Measurements from ENCODE around the gene PHACTR3.

The PHACTR3 gene

GRCh38 chr20:59698598-59698997 lies 94.3 kb downstream of the PHACTR3 start:
- no peak overlapping the region for H3K4me3 ChIP-seq (ENCODE audit: low read depth, low read length)
- no peak for DNase-seq (ENCODE audit: low read depth)
- TF ChIP-seq, protein P1, sequence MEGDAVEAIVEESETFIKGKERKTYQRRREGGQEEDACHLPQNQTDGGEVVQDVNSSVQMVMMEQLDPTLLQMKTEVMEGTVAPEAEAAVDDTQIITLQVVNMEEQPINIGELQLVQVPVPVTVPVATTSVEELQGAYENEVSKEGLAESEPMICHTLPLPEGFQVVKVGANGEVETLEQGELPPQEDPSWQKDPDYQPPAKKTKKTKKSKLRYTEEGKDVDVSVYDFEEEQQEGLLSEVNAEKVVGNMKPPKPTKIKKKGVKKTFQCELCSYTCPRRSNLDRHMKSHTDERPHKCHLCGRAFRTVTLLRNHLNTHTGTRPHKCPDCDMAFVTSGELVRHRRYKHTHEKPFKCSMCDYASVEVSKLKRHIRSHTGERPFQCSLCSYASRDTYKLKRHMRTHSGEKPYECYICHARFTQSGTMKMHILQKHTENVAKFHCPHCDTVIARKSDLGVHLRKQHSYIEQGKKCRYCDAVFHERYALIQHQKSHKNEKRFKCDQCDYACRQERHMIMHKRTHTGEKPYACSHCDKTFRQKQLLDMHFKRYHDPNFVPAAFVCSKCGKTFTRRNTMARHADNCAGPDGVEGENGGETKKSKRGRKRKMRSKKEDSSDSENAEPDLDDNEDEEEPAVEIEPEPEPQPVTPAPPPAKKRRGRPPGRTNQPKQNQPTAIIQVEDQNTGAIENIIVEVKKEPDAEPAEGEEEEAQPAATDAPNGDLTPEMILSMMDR (IDR thresholded peaks at IDR 0.05; ENCODE audit: insufficient read depth, low read depth, low read length, missing control alignments), result no peak

DNA sequence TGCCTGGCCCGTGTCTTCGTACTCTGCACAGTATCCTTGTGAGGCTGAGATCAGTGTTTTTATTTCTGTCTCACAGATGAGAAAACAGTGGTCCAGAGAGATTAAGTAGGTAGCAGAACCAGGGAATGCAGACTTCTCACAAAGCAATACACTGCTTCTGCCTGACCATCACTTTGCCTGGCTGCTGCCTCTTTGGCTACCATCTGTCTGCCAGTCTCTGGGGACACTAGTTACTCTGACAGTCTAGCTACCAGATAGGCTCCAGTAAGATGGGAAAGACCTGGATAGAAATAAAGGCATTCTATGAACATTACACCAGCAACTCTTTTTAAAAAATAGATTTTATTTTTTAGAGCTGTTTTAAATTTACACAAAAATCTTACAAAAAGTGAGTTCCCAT lies 96.9 kb downstream of the PHACTR3 start:
- no peak for DNase-seq (ENCODE audit: low read depth)
- no peak overlapping the region for H3K4me3 ChIP-seq (ENCODE audit: low read depth, low read length)
- TF ChIP-seq, protein P1 (IDR thresholded peaks at IDR 0.05; ENCODE audit: insufficient read depth, low read depth, low read length, missing control alignments), result no peak

DNA sequence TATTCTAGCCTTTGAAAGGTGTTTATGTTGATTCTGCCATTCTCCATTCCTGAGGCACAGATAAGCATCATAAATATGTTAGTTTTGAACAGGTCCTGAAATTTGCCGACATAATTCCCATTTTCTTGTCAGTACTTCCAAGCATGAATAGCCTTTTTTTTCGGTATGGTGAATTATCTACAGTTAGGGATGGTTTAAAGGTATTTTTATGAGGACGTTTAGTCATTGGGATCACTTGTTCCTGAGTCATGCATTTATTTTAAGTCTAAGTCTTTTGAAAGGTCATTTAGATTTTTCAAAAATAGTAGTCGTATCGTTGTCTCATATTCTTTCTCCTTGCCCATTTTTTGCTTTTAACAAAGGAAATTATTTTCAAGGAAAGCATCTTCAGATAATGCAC lies 98.7 kb downstream of the PHACTR3 start:
- TF ChIP-seq, protein P1 (IDR thresholded peaks at IDR 0.05; ENCODE audit: insufficient read depth, low read depth, low read length, missing control alignments), result no peak
- no peak for DNase-seq (ENCODE audit: low read depth)
- no peak overlapping the region for H3K4me3 ChIP-seq (ENCODE audit: low read depth, low read length)

DNA sequence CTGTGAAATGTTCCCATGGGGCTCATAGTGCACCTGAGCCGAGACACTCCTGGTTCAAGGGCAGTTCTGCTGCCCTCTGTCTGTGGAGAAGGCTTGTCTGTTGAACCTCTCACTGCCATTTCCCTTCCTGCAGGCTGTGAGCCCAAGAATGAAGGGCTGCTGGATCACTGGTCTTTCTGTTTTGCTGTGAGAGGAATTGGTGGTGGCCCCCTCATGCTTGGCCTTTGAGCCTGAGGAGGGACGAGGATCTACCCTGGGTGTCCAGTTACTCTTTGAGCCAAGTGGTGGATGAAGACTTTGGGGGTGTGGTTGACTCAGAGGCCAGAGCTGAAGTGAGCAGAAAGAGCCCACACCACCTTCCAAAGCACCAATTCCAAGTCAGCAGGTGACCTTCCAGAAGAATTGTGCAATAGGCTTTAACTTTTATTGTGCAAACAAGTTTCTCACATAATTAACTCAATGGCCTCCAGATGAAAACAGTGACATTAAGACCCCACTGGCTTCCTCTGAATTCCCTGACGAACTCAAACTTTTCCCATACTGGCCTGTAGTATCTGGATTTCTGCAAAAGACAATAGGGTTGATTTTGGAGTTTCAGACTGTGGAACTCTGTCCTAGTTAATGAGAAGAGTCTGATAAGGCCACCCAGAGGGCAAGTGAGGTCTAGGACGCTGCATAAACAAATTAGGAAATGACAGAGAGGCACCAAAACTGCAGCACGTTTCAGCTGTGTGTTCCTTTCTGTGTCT lies 101.5 kb downstream of the PHACTR3 start:
- TF ChIP-seq, protein P1 (IDR thresholded peaks at IDR 0.05; ENCODE audit: insufficient read depth, low read depth, low read length, missing control alignments), result peak; percentile 1
- no peak overlapping the region for H3K4me3 ChIP-seq (ENCODE audit: low read depth, low read length)
- no peak for DNase-seq (ENCODE audit: low read depth)

- TF ChIP-seq, protein P1 (IDR thresholded peaks at IDR 0.05; ENCODE audit: insufficient read depth, low read depth, low read length, missing control alignments), result no peak
- no peak for DNase-seq (ENCODE audit: low read depth)
These were observed 102.0 kb downstream of the PHACTR3 start for GRCh38 chr20:59706400-59706693.

DNA sequence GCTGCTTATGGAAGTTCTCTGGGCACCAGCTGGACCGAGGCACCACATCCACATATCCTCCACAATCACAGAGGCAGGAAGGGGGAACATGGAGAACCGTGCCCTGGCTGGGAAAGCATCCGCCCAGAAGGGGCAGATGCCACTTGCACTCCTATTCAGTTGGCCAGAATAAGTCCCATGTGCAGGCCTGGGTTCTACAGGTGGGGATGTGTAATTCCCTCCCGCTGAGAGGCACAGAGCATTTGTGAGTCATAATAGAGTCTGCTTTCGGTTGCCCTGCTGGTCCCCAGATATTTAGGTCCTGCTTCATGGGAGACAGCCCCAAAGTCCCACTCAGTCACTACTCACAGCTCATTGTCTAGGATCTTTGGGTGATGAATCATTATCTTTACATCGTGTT lies 104.0 kb downstream of the PHACTR3 start:
- H3K4me3 ChIP-seq (ENCODE audit: low read depth, low read length), result no peak overlapping the region
- DNase-seq (ENCODE audit: low read depth), result no peak

More at GRCh38 chr20:59706400-59706693, 102.0 kb downstream of the PHACTR3 start:
- H3K4me3 ChIP-seq (ENCODE audit: low read depth, low read length), result no peak overlapping the region

More for the DNA sequence above, 104.0 kb downstream of the PHACTR3 start:
- TF ChIP-seq, protein P1 (IDR thresholded peaks at IDR 0.05; ENCODE audit: insufficient read depth, low read depth, low read length, missing control alignments), result no peak
